COR-L47 (cell line): ENCODE data around the gene IGFN1.

Experiments
- DNase-seq: peaks from one replicate; lab custom pipeline; 2025; lab: John Stamatoyannopoulos, UW

Gene IGFN1

DNA sequence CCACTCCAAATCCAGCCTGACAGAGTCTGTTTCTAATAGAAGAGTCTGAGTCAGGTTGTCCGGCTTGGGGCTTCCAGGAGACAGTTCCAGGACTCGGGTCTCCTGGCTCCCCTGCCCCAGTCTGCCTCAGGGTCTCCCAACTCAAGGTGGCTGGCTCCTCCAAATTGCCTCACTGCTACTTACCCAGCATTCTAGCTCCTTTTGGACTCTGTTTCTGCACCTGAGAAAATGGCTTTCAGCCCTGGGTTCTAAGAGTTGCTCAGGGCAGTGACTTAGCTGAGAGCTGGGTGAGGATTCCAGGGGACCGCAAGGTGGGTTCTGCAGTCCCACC is 5.5 kb upstream of the IGFN1 start:
- DNase-seq = no peak

DNA sequence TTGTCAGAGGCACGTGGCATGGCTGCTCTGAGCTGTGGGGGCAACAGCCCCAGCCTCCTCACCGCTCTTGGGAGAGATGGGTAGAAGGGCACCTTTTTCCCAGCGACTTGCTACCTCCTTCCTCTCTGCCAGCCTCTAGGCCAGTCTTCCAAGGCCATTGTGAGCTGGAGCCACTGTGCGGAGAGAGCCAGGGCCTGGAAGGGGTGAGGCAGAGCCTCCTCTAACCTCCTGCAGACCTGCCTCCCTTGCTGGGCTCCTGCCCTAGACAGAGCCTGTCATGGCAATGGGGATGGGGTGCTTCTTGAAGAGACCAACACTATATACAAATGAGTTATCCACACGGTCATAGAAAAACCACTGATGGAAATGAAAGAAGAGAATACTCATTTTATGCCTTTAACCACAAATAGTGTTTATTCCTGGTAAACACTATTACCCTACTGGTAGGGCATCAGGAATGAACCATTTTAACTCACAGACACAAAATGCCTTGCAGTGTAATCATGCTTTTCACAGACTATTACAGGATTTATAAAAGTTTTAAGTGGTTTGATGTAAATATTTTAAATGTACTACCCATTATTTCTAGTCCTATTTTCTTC is 5.0 kb upstream of the IGFN1 start:
- DNase-seq = no peak

DNA sequence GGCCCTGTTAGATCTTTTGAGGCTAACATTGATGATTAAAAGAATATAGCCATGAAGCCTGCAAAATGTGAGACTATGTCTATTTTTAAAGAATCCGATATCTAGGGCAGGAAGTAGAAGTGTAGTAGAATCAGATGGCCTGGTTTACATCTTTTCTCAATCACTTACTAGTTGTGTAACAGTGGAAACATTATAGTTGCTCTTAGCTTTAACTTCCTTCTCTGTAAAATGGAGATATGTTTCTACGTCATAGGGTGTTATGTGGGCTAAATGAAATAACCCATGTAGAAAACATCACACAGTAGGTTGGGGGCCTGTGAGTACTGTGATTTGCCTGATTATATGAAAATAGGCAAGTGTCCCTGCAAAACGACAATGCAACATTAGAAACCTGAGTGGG is 4.4 kb upstream of the IGFN1 start:
- no peak for DNase-seq

DNA sequence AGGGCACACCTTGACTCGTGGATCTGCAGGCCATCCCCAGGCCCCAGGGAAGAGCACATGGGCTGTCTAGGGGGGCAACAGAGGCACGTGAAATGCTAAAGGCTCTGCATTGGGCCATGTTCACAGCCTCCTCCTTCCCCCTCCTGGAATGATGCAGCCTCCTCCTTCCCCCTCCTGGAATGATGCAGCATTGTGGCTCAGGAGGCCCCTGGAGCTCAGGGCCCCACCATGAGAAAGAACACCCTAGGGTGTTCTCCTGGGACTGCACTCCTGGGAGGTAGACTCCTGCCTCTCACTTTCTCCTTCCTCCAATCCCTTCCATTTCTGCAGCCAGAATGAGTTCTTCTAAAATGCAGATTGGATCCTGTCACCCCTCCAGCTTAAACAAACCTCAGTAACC is 1.5 kb upstream of the IGFN1 start:
- DNase-seq = no peak

DNA sequence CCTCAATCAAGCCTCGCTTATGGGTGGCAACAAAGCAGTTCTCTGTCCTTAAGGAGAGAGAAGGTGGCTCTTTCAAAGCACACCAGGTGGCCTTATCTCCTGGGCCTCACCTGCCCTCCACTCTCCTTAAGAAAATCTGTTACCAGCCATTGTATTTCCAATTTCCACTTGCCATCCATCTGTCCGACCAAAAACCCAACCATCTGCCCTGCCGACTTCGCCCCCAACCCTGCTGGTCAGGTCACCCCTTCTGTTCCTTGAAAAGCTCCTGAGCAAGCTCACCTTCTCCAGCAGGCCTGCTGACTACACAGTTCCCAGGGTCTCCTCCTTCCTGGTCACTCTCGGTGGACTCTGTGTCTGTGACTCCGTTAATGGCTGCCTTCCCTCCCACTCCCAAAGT is 619 bp upstream of the IGFN1 start:
- DNase-seq = no peak

DNA sequence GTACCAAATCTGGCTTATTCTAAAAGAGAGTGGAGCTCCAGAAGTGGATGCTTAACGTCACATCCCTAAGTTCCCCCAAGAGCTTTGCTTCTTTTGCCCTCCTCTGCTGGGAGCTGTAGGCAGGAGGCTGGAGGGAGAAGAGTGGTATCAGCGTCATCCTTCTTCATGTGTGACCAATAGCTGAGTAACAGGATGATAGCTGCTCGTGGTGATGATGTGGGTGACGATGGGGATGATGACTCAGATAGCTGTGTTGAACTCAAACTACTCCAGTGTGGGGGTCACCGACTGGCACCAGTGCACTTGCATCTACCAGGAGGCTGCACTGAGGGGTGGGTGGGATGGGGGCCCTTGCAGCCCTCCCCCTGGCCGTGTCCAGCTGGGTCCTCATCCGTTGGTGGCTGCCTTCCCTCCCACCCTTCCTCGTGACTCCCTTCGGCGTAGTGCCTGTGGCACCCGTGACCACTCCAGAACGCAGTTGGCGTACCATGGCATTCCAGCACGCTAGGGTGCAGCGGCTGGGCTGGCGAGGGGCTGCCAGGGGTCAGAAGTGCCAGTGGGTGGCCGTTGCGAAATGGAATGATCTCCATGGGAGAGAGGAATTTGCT is 1.1 kb downstream of the IGFN1 start:
- DNase-seq = no peak

DNA sequence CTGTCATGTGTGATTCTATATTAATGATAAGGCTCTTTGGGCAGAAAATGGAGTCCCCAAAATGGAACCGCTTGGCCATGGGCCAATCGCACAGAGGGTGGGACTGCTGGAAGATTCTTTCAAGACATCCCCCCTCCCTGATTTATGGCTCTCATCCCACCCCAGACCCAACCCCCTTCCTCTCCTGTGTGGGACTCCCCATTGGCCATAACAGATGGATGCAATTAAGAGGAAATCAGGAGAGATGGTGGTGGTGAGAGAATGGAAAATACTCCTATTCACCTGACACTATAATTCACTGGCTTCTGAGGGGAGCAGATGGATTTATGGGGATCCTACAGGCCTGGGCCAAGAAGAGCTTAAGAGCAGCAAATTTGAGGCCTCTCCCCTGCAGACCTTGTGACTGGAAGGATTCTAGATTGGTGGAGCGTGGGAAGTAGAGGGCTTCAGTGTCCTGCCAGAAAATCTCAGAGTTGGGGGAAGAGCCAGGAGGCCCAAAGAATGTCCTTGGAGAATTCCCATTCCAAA is 1.7 kb downstream of the IGFN1 start:
- DNase-seq = no peak

DNA sequence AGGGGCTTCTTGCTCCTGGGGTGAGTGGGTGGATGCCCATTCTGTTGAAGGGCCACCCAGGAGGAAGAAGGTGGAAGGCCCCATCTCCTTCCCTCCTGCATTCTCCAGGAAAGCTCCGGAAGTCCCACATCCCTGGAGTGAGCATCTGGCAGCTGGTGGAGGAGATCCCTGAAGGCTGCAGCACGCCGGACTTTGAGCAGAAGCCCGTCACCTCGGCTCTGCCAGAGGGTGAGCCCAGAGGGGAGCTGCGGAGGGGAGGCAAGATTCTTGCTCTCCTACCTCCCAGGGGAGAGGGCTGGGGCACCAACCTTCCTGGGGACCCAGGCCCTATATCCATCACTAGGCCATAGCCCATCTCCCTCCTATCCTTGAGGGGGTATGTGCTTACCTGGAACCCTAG is 3.4 kb downstream of the IGFN1 start:
- DNase-seq = no peak

DNA sequence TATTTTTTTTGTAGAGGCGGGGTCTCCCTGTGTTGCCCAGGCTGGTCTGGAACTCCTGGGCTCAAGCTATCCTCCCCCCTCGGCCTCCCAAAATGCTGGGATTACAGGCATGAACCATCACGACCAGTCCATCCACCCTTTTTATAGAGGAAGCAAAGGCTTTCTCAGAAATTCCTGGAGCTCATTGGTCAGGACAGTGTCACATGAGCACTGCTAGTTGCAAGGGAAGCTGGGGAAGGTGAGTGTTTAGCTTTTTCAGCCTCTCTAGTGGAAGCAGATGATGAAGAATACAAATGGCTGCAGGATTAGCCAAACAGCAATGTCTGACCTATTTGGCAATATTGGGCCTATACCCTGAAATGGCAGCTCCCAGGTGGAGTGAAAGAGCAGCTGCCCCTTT is 8.0 kb downstream of the IGFN1 start:
- DNase-seq = no peak

DNA sequence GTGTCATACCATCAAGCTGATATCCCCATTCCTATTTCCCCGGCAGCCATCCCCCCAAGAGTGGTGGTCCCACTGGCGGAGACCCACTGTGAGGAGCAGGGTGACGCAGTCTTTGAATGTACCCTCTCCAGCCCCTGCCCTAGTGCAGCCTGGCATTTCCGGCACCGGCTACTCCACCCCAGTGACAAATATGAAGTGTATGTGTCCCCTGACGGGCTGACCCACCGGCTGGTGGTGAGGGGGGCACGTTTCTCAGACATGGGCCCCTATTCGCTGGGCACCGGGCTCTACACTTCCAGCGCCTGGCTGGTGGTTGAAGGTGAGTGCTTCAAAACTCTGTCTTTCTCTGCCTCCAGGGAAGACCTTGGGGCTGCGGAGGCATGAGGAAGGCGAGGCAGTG is 14.4 kb downstream of the IGFN1 start:
- no peak for DNase-seq

DNA sequence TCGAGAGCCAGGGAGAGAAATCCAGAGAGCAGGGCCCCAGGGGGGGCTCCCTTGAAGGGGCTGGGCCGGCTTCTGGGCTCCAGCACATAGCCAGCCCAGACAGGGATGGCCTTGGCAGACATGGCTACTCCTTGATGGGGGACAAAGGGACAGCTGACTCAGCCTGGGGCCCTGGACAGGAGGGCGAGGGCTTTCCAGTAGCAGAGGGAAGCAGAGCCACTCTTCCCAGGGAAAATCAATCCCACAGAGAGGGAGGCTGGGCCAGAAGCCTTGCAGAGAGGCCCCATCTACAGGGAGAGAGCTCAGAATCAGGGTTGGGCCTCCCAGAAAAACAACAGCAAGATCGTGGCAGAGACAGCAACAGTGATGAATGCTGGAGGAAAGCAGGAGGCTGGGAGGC is 15.6 kb downstream of the IGFN1 start:
- DNase-seq = no peak

DNA sequence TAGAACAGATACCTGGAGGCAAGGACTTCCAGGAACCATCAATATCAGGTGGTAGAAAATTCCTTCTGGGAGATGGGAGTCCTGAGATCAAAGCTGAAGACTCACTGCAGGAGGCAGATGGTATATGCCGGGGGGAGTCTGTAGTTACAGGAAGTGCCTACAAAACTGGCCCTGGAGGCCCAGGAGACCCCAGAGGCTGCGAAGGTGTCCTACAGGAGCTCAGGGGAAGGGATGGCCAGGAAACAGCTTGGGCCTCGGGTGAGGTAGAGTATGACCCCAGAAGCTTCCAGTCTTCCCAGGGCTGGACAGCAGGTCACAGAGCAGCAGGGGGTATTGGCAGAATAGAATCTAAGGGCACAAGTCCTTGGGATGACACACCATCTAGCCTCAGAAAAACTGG is 16.4 kb downstream of the IGFN1 start:
- DNase-seq = no peak

DNA sequence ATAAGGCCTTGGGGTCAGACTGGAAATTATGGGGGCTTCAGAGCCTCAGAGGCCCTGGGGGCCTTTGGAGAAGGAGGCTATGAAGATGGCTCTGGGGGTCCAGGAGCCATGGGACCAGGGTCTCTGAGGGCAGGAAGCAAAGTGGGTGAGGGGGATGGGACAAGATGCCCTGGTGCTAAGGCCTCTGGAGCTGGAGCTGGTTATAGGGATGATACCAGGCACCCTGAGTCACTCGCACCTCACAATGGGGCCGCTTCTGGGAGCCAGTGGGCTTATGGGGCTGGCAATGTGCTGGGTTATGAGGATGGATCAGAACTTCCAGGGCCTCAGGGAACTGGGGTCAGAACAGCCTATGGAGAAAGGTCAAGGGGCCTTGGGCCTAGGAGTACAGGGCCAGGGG is 17.6 kb downstream of the IGFN1 start:
- no peak for DNase-seq

DNA sequence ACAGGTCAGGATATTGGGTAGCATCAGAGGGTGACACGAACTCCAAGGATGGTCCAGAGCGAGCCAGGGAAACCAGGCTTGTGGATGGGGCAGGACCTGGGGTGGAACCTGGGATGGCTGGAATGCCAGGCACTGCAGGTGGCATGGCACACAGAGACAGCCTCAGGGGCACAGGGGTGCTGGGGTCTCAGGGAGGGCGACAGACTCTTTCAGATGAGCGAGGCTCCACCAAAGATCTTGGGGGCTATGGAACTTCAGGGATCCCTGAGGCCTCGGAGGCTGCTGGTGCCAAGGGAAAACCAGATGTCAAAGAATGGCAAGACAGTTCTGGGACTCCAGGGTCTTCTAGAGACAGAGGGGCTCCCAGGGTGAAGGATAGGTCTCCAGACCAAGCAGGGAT is 21.4 kb downstream of the IGFN1 start:
- no peak for DNase-seq

DNA sequence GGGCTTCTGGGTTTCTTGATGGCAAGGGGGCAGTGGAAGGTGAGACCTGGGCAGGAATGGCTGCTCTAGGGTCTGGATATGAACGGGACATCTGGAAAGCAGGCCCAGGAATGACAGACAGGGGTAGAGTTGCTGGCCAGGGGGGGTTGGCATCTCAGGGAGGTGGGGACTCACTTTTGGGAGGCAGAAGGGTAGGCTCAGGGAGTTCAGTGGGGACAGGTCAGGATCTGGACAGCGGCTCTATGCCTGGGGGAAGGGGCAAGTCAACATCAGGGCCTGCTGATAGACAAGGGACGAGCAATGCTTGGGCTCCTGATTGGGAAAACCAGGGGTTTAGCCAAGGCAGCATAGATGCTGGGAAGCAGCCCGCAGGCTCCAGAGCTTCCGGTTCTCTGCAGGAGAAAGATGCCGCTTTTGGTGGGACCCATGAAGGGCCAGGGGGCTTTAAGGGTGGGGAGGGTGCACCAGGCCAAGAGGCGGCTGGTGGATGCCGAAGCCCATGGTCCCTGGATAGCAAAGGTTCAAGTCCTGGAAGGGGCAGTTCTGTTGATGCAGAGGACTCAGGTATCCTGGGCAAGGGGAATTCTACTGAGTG is 21.9 kb downstream of the IGFN1 start:
- DNase-seq = no peak

DNA sequence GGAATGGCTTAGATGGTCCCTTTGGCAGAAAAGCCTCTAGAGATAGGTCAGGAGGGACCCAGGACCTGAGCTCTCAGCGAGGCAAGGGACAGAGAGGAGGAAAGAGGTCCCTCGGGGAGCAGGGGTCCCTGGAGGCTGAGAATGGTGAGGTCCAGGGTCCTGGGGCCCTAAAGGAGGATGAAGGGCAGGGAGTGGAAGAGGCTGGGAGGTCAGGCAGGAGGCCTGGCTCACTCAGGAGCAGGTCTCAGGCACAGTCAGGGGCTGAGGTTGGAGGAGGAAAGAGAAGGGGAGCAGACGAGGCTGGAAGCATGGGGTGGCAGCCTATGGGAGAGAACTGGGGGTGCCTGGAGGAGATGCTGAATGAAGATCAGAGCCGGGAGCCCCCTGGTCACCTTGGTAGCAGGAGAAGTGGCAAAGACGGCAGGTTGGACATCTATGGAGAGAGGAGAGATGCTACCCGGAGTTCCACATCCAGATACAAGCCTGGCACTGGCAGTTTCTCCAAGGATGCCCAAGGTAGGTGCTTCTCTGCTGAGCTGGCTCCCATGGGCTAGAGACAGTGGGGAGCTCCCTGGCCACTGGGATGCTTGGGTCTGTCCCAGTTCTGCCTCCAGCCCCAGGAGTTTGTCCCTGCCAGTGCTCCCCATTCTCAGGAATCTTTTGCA is 22.6 kb downstream of the IGFN1 start:
- DNase-seq = no peak

DNA sequence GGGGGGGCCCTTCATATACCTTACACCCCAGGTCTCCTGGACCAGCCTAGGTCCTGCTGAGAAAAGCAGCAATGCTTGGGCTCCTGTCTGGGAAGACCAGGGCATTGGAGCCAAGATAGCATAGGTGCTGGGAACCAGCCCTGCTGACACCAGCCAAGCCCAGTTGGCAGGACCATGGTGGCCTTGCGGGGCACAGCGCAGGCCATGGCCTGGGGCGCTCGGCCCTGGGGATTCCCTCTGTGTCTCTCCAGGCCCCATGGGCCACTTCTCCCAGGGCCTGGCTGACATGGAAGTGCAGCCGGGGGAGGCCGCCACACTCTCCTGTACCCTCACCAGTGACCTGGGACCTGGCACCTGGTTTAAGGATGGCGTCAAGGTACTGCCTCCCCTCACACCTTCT is 23.3 kb downstream of the IGFN1 start:
- DNase-seq = no peak

DNA sequence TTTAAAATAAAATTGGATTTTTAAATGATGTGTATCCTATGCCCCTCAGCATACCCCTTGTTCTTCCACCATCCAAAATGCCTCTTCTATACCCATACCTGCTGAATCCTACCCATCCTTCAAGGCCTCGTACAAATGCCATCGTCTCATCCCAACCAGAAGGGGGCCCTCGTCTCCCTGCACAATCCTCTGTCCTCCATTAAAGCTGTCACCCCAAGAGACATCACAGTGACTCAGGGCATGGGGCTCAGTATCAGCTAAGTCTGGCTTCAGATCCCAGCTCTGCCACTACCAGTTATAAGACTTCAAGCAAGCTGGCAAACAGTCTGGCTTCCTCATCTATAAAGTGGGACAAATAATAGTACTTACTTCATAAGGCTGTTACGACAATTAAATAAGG is 23.8 kb downstream of the IGFN1 start:
- no peak for DNase-seq

DNA sequence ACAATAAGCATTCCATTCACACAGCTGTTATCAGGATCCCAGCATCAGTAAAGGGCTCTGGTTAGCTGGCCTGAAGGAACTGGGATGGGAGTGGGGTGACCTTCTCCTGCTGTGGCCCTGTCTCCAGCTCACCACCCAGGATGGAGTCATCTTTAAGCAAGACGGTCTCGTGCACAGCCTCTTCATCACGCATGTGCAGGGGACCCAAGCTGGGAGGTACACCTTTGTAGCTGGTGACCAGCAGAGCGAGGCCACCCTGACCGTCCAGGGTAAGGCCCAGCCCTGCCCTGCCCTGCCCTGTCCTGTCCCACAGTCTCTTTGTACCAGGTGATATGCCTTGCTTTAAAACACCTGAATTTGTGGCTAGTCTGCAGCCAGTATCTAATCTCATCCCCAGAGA is 24.3 kb downstream of the IGFN1 start:
- no peak for DNase-seq

DNA sequence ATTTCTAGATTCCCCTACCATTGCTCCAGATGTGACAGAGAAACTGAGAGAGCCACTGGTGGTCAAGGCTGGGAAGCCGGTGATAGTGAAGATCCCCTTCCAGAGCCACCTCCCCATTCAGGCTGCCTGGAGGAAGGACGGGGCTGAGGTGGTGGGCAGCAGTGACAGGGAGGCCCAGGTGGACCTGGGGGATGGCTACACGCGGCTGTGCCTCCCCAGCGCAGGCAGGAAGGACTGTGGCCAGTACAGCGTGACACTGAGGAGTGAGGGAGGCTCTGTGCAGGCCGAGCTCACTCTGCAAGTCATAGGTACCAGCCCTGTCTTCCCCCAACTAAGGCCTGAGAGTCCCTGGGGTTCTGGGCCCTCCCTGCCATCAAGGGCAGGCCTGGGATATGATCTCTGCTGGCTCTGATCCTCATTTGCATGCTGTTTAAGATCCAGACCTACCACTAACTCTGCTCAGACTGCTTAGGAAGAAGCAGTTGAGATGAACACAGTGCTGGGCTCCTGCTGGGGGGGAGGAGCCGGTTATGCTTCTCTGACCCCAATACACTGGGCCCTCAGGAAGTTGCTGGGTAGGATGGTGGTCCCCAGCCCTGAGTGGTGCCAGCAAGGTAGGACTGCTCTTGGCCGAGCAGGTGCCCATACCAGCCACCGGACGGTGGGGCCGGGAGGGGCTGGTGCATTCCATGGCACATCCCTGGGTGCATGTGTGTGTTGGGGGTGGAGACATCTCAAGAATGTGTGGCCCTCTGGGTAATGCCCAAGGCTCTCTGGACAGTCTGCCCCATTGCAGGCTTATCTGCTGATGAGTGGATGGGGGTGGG is 25.1 kb downstream of the IGFN1 start:
- DNase-seq = no peak

DNA sequence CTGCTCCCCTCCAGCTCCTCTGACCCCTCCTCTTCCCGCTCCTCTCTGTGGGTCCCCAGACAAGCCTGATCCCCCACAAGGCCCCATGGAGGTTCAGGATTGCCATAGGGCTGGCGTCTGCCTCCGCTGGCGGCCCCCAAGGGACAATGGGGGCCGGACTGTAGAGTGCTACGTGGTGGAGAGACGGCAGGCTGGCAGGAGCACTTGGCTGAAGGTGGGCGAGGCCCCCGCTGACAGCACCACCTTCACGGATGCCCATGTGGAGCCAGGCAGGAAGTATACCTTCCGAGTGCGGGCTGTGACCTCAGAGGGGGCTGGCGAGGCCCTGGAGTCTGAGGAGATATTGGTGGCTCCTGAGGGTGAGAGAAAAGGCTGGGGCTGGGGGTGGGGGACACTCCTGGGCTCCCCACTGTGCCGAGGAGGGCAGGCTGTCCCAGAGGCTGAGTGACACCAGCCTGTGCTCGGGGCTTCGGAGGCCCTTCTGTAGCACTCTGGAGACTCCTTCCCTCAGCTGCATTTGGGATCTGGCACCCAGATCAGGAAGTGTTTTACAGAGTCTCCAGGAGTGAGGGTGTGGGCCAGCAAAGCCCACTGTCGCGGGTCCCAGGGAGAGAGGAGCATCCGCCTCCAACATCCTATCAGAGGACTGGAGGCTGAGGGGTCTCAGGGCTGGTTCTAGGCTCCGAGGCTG is 25.9 kb downstream of the IGFN1 start:
- DNase-seq = no peak

DNA sequence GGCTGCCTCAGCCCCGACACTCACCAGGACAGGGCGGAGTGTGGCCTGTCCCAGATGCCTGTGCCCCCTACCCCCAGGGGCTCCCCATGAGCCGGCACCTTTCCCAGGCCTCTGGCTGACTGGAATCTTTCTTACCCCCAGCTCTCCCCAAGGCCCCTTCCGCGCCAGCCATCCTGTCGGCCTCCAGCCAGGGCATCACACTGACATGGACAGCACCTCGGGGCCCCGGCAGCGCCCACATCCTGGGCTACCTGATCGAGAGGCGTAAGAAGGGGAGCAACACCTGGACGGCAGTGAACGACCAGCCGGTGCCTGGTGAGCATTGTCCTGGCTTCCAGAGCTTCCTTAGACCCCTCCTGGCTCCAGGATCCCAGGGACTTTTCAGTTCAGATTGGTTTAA is 26.5 kb downstream of the IGFN1 start:
- no peak for DNase-seq
